Measurements from ENCODE around the gene PRR16.

PRR16 gene

GRCh38 chr5:120568711-120569110, 104.6 kb downstream of the PRR16 start:
- Histone ChIP-seq H3K9me3 (ENCODE audit: low read length) (no peaks in the 10 kb centered on the region), H3K4me1 (ENCODE audit: insufficient read depth, low read length) (no peaks in the 10 kb centered on the region), H3K27me3 (ENCODE audit: insufficient read depth, low read length) (no peaks in the 10 kb centered on the region), H2AFZ (ENCODE audit: low read depth, low read length) (no peak overlapping the region), H3K36me3 (ENCODE audit: insufficient read depth, low read length) (no peaks in the 10 kb centered on the region), H3K4me3 (ENCODE audit: low read length) (no peak overlapping the region)

- Histone ChIP-seq H3K27me3 (ENCODE audit: insufficient read depth, low read length) (no peaks in the 10 kb centered on the region), H3K4me1 (ENCODE audit: insufficient read depth, low read length) (no peaks in the 10 kb centered on the region), H3K9me3 (ENCODE audit: low read length) (no peaks in the 10 kb centered on the region), H2AFZ (ENCODE audit: low read depth, low read length) (no peak overlapping the region), H3K36me3 (ENCODE audit: insufficient read depth, low read length) (no peaks in the 10 kb centered on the region), H3K4me3 (ENCODE audit: low read length) (no peak overlapping the region)
Observed at GRCh38 chr5:120576588-120576987, 112.5 kb downstream of the PRR16 start.

GRCh38 chr5:120582635-120583034, 118.5 kb downstream of the PRR16 start:
- H3K27me3 ChIP-seq (ENCODE audit: insufficient read depth, low read length) = no peaks in the 10 kb centered on the region
- H3K4me3 ChIP-seq (ENCODE audit: low read length) = no peak overlapping the region
- no peaks in the 10 kb centered on the region for H3K9me3 ChIP-seq (ENCODE audit: low read length)

GRCh38 chr5:120586646-120587045, 122.5 kb downstream of the PRR16 start:
- H3K27me3 ChIP-seq (ENCODE audit: insufficient read depth, low read length) = no peaks in the 10 kb centered on the region
- H2AFZ ChIP-seq (ENCODE audit: low read depth, low read length) = no peak overlapping the region
- no peaks in the 10 kb centered on the region for H3K4me1 ChIP-seq (ENCODE audit: insufficient read depth, low read length)
- H3K36me3 ChIP-seq (ENCODE audit: insufficient read depth, low read length) = no peaks in the 10 kb centered on the region
- H3K9me3 ChIP-seq (ENCODE audit: low read length) = no peaks in the 10 kb centered on the region
- H3K4me3 ChIP-seq (ENCODE audit: low read length) = no peak overlapping the region

More at GRCh38 chr5:120582635-120583034, 118.5 kb downstream of the PRR16 start:
- no peak overlapping the region for H2AFZ ChIP-seq (ENCODE audit: low read depth, low read length)
- no peaks in the 10 kb centered on the region for H3K36me3 ChIP-seq (ENCODE audit: insufficient read depth, low read length)
- H3K4me1 ChIP-seq (ENCODE audit: insufficient read depth, low read length) = no peaks in the 10 kb centered on the region

- Histone ChIP-seq H3K4me1 (ENCODE audit: insufficient read depth, low read length) (no peaks in the 10 kb centered on the region), H3K4me3 (ENCODE audit: low read length) (no peak overlapping the region), H3K36me3 (ENCODE audit: insufficient read depth, low read length) (no peaks in the 10 kb centered on the region), H3K9me3 (ENCODE audit: low read length) (no peaks in the 10 kb centered on the region), H2AFZ (ENCODE audit: low read depth, low read length) (no peak overlapping the region), H3K27me3 (ENCODE audit: insufficient read depth, low read length) (no peaks in the 10 kb centered on the region)
Observed at GRCh38 chr5:120591911-120592310, 127.8 kb downstream of the PRR16 start.

GRCh38 chr5:120599576-120599975, 135.5 kb downstream of the PRR16 start:
- H3K9me3 ChIP-seq (ENCODE audit: low read length) = no peaks in the 10 kb centered on the region
- no peaks in the 10 kb centered on the region for H3K27me3 ChIP-seq (ENCODE audit: insufficient read depth, low read length)
- H3K36me3 ChIP-seq (ENCODE audit: insufficient read depth, low read length) = no peaks in the 10 kb centered on the region
- no peaks in the 10 kb centered on the region for H3K4me1 ChIP-seq (ENCODE audit: insufficient read depth, low read length)
- H2AFZ ChIP-seq (ENCODE audit: low read depth, low read length) = no peak overlapping the region
- no peak overlapping the region for H3K4me3 ChIP-seq (ENCODE audit: low read length)

GRCh38 chr5:120600639-120601038, 136.5 kb downstream of the PRR16 start:
- H3K27me3 ChIP-seq (ENCODE audit: insufficient read depth, low read length) = no peaks in the 10 kb centered on the region
- no peaks in the 10 kb centered on the region for H3K9me3 ChIP-seq (ENCODE audit: low read length)
- H3K4me1 ChIP-seq (ENCODE audit: insufficient read depth, low read length) = no peaks in the 10 kb centered on the region

GRCh38 chr5:120602033-120602432, 137.9 kb downstream of the PRR16 start:
- Histone ChIP-seq H3K4me3 (ENCODE audit: low read length) (no peak overlapping the region), H3K9me3 (ENCODE audit: low read length) (no peaks in the 10 kb centered on the region), H3K27me3 (ENCODE audit: insufficient read depth, low read length) (no peaks in the 10 kb centered on the region), H3K36me3 (ENCODE audit: insufficient read depth, low read length) (no peaks in the 10 kb centered on the region), H2AFZ (ENCODE audit: low read depth, low read length) (no peak overlapping the region), H3K4me1 (ENCODE audit: insufficient read depth, low read length) (no peaks in the 10 kb centered on the region)

More at GRCh38 chr5:120600639-120601038, 136.5 kb downstream of the PRR16 start:
- Histone ChIP-seq H3K36me3 (ENCODE audit: insufficient read depth, low read length) (no peaks in the 10 kb centered on the region), H3K4me3 (ENCODE audit: low read length) (no peak overlapping the region), H2AFZ (ENCODE audit: low read depth, low read length) (no peak overlapping the region)

- H3K4me1 ChIP-seq (ENCODE audit: insufficient read depth, low read length) = no peaks in the 10 kb centered on the region
- no peaks in the 10 kb centered on the region for H3K36me3 ChIP-seq (ENCODE audit: insufficient read depth, low read length)
- no peak overlapping the region for H2AFZ ChIP-seq (ENCODE audit: low read depth, low read length)
- no peaks in the 10 kb centered on the region for H3K27me3 ChIP-seq (ENCODE audit: insufficient read depth, low read length)
- no peak overlapping the region for H3K4me3 ChIP-seq (ENCODE audit: low read length)
- no peaks in the 10 kb centered on the region for H3K9me3 ChIP-seq (ENCODE audit: low read length)
Observed at GRCh38 chr5:120604884-120605283, 140.8 kb downstream of the PRR16 start.

GRCh38 chr5:120605325-120606079, 141.4 kb downstream of the PRR16 start:
- H3K27me3 ChIP-seq (ENCODE audit: insufficient read depth, low read length) = no peaks in the 10 kb centered on the region
- no peaks in the 10 kb centered on the region for H3K36me3 ChIP-seq (ENCODE audit: insufficient read depth, low read length)
- no peaks in the 10 kb centered on the region for H3K4me1 ChIP-seq (ENCODE audit: insufficient read depth, low read length)
- no peaks in the 10 kb centered on the region for H3K9me3 ChIP-seq (ENCODE audit: low read length)
- no peak overlapping the region for H2AFZ ChIP-seq (ENCODE audit: low read depth, low read length)
- H3K4me3 ChIP-seq (ENCODE audit: low read length) = no peak overlapping the region

- no peaks in the 10 kb centered on the region for H3K9me3 ChIP-seq (ENCODE audit: low read length)
- no peak overlapping the region for H2AFZ ChIP-seq (ENCODE audit: low read depth, low read length)
- H3K4me3 ChIP-seq (ENCODE audit: low read length) = no peak overlapping the region
- no peaks in the 10 kb centered on the region for H3K27me3 ChIP-seq (ENCODE audit: insufficient read depth, low read length)
- H3K4me1 ChIP-seq (ENCODE audit: insufficient read depth, low read length) = peaks cover 10% of the 10 kb centered on the region
- H3K36me3 ChIP-seq (ENCODE audit: insufficient read depth, low read length) = no peaks in the 10 kb centered on the region
Observed at GRCh38 chr5:120609570-120609969, 145.5 kb downstream of the PRR16 start.

GRCh38 chr5:120610145-120610544, 146.0 kb downstream of the PRR16 start:
- H3K36me3 ChIP-seq (ENCODE audit: insufficient read depth, low read length) = no peaks in the 10 kb centered on the region
- no peaks in the 10 kb centered on the region for H3K27me3 ChIP-seq (ENCODE audit: insufficient read depth, low read length)
- peaks cover 15% of the 10 kb centered on the region for H3K4me1 ChIP-seq (ENCODE audit: insufficient read depth, low read length)
- H3K9me3 ChIP-seq (ENCODE audit: low read length) = no peaks in the 10 kb centered on the region
- H2AFZ ChIP-seq (ENCODE audit: low read depth, low read length) = no peak overlapping the region
- no peak overlapping the region for H3K4me3 ChIP-seq (ENCODE audit: low read length)

- Histone ChIP-seq H2AFZ (ENCODE audit: low read depth, low read length) (peak overlapping the region; percentile 32), H3K27me3 (ENCODE audit: insufficient read depth, low read length) (no peaks in the 10 kb centered on the region), H3K36me3 (ENCODE audit: insufficient read depth, low read length) (no peaks in the 10 kb centered on the region), H3K9me3 (ENCODE audit: low read length) (no peaks in the 10 kb centered on the region), H3K4me1 (ENCODE audit: insufficient read depth, low read length) (peaks cover 22% of the 10 kb centered on the region), H3K4me3 (ENCODE audit: low read length) (no peak overlapping the region)
Observed at GRCh38 chr5:120613729-120614128, 149.6 kb downstream of the PRR16 start.
